T-helper 2 cell treated with Interferon-gamma antibody and Interleukin-4, amounts not matched to agents 100 ng/mL and 5 ng/mL, for 36 hours (primary cell): ENCODE measurements around the gene UQCC2. TPM values are rescaled to one million over a fixed set of nuclear protein-coding genes. Genes with fewer than 3 reads are reported as not detected.

Experiments
- intact Hi-C: fragments of 100-400 bp; cut with micrococcal nuclease; formaldehyde crosslinking; loops from one replicate; pipeline ENCODE4 v1.15.1; 2023
- total RNA-seq: library from RNA; stranded (reverse); gene quantifications from 2 replicates; pipeline ENCODE4 v1.2.3, GENCODE V29; 2022

UQCC2 gene
- total RNA-seq, 1 donor from 2014 or later = 100 TPM

GRCh38 chr6:33707771-33708170 lies 3.7 kb downstream of the UQCC2 start:
- intact Hi-C loops = no loop called here

- intact Hi-C loops = no loop called here
Observed at GRCh38 chr6:33705955-33706725, 5.4 kb downstream of the UQCC2 start.

GRCh38 chr6:33705268-33705885 lies 6.1 kb downstream of the UQCC2 start:
- intact Hi-C loops = no loop called here

GRCh38 chr6:33704215-33705066 lies 7.1 kb downstream of the UQCC2 start:
- intact Hi-C loops = no loop called here

- intact Hi-C loops = no loop called here
Observed at GRCh38 chr6:33702345-33702977, 9.0 kb downstream of the UQCC2 start.

GRCh38 chr6:33700391-33701050 lies 11.0 kb downstream of the UQCC2 start:
- intact Hi-C loops = loop anchor here (1.0 kb wide), 1 partner anchor 114 kb away; no protein-coding TSS in a partner anchor

- intact Hi-C loops = loop anchor here (1.0 kb wide), 1 partner anchor 113 kb away; no protein-coding TSS in a partner anchor
Observed at GRCh38 chr6:33699739-33700138, 11.8 kb downstream of the UQCC2 start.

GRCh38 chr6:33699131-33699530 lies 12.4 kb downstream of the UQCC2 start:
- intact Hi-C loops = no loop called here

GRCh38 chr6:33698494-33698893 lies 13.0 kb downstream of the UQCC2 start:
- intact Hi-C loops = no loop called here

- intact Hi-C loops = no loop called here
Observed at GRCh38 chr6:33697845-33698244, 13.7 kb downstream of the UQCC2 start.

GRCh38 chr6:33696548-33697518 lies 14.7 kb downstream of the UQCC2 start:
- intact Hi-C loops = no loop called here

GRCh38 chr6:33696076-33696475 lies 15.4 kb downstream of the UQCC2 start:
- intact Hi-C loops = no loop called here

- intact Hi-C loops = loop anchor here (2.0 kb wide), 1 partner anchor 75 kb away; the partner anchor contains the start of gene ITPR3
Observed at GRCh38 chr6:33695451-33695887, 16.0 kb downstream of the UQCC2 start.

- intact Hi-C loops = loop anchor here (2.0 kb wide), 1 partner anchor 74 kb away; the partner anchor contains the start of gene ITPR3
Observed at GRCh38 chr6:33694977-33695376, 16.5 kb downstream of the UQCC2 start.

GRCh38 chr6:33694401-33694931 lies 17.0 kb downstream of the UQCC2 start:
- intact Hi-C loops = loop anchor here (2.0 kb wide), 1 partner anchor 74 kb away; the partner anchor contains the start of gene ITPR3

GRCh38 chr6:33693186-33694105 lies 18.1 kb downstream of the UQCC2 start:
- intact Hi-C loops = loop anchor here (2.0 kb wide), 1 partner anchor 73 kb away; the partner anchor contains the start of gene ITPR3

- intact Hi-C loops = no loop called here
Observed at GRCh38 chr6:33692760-33693158, 18.7 kb downstream of the UQCC2 start.
